ENCODE measurements around the gene E4F1. TPM values are rescaled to one million over a fixed set of nuclear protein-coding genes. Genes with fewer than 3 reads are reported as not detected.

E4F1 gene, protein sequence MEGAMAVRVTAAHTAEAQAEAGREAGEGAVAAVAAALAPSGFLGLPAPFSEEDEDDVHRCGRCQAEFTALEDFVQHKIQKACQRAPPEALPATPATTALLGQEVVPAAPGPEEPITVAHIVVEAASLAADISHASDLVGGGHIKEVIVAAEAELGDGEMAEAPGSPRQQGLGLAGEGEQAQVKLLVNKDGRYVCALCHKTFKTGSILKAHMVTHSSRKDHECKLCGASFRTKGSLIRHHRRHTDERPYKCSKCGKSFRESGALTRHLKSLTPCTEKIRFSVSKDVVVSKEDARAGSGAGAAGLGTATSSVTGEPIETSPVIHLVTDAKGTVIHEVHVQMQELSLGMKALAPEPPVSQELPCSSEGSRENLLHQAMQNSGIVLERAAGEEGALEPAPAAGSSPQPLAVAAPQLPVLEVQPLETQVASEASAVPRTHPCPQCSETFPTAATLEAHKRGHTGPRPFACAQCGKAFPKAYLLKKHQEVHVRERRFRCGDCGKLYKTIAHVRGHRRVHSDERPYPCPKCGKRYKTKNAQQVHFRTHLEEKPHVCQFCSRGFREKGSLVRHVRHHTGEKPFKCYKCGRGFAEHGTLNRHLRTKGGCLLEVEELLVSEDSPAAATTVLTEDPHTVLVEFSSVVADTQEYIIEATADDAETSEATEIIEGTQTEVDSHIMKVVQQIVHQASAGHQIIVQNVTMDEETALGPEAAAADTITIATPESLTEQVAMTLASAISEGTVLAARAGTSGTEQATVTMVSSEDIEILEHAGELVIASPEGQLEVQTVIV
- 26.2 and 33.9 TPM in 2 replicates for total RNA-seq (ENCODE audit: low replicate concordance)

DNA sequence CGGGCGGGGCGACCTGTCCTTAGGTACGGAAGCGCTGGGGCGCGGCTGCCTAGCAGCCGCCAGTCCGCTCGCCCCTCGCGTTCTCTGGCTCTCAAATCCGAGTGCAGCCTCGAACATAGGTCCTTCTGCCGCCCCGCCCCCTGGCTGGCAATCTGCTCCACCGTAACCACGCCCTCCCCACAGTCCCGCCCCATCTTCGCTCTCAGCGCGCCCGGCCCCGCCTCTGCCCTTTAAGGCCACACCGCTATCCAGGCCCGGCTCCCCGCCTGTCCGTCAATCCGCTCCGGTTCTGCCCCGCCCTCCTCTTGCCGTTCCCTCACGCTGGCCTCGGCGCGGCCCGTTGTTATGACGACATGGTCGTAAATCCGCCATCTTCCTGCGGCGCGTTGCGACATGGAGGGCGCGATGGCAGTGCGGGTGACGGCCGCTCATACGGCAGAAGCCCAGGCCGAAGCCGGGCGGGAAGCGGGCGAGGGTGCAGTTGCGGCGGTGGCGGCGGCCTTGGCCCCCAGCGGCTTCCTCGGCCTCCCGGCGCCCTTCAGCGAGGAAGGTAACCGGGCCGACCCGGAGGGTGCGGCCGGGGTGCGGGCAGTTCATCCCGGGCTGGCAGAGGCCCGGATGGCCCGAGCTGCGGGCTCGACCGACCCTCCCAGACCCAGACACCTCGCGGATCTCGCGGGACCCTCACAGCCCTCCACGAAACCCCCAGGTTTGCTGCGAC lies at the start of gene E4F1:
E4F1 (plus strand) TSS at position 371 of the 721 bp plus-strand sequence; CDS start at position 394, 23 bp downstream.

GRCh38 chr16:2196162-2196980 lies 27.0 kb upstream of the E4F1 start, which contains the start of gene CASKIN1:
Gene CASKIN1, minus strand, starts transcription at chr16:2196605. Its CDS starts 173 bp downstream, at chr16:2196432.

GRCh38 chr16:2205104-2205966 lies 18.1 kb upstream of the E4F1 start, which contains the start of gene MLST8:
Gene MLST8, plus strand, starts transcription at chr16:2205454. Its CDS starts 632 bp downstream, at chr16:2206086.

GRCh38 chr16:2210386-2211365 lies 12.7 kb upstream of the E4F1 start, which contains the start of gene BRICD5:
Gene BRICD5, minus strand, starts transcription at chr16:2210863. Its CDS starts 30 bp downstream, at chr16:2210833.

DNA sequence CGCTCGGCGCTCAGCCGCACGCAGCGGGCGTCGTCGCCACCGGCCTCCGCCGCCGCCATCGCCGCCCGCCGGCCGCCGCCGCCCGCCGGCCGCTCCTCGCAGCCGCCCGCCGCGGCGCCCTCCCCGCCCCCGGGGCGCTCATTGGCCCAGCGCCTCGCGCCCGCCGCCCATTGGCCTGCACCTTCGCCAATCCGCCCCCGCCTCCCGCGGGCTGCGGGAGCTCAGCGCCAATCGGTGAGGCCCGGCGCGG lies 8.7 kb upstream of the E4F1 start, which contains the start of gene PGP:
PGP (minus strand) TSS at position 122 of the 250 bp plus-strand sequence; CDS start at position 59, 63 bp downstream.

GRCh38 chr16:2236337-2237101 lies 13.1 kb downstream of the E4F1 start, which contains the start of gene DNASE1L2:
Gene DNASE1L2, plus strand, starts transcription at chr16:2236444. Its CDS starts 373 bp downstream, at chr16:2236817.

GRCh38 chr16:2251296-2252111 lies 28.1 kb downstream of the E4F1 start, which contains the start of gene ECI1:
Gene ECI1, minus strand, starts transcription at chr16:2251587. Its CDS starts 21 bp downstream, at chr16:2251566.

DNA sequence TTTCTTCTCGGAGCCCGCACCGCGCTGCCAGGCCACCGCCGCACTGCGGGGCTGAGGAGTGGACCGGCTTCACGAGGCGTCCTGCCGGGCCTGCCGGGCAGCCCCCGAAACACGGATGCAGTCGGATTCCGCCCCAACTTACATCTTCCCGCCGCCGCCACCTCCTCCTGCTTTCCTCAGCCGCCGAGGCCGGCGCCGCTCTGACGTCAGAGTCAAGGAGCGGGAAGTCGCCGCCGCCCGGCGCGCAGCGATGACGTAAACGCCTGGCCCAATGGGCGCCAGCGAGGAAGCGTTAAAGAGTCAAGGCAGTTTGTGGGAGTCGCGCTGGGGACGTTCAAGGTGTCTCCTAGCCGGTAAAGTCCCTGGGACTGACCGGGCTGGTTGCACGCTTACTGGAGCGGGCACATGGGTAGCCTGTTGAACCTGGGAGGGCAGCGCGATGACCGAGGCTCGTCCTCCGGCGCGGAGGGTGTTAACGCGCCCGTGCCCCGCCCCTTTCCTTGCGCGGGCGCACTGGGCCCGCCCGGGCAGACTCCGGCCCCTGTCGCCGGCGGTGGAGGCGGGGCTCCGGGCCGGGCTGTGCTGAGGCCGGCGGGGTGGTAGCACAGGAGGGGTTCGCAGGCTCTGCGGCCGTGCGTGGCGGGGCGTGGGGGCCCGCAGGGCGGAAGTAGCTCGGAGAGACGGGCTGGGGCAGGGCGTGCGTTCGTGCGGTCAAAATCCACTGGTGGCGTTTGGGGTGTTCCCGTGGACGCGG lies 44.7 kb downstream of the E4F1 start, which contains the start of gene RNPS1:
RNPS1 (minus strand) TSS at position 214 of the 754 bp plus-strand sequence. CDS start 3,483 bp downstream, outside the sequence.

Other genes with a start within 250 kb of the E4F1 start
- gene NOXO1, start 242.1 kb upstream of the E4F1 start, total RNA-seq (ENCODE audit: low replicate concordance): not detected in 2 replicates
- 6.4 and 11.7 TPM in 2 replicates for gene GFER, start 239.4 kb upstream of the E4F1 start, total RNA-seq (ENCODE audit: low replicate concordance)
- gene SYNGR3, start 233.6 kb upstream of the E4F1 start, total RNA-seq (ENCODE audit: low replicate concordance): 0.94 and 4.9 TPM in 2 replicates
- 9.9 and 12.0 TPM in 2 replicates for gene ZNF598, start 213.8 kb upstream of the E4F1 start, total RNA-seq (ENCODE audit: low replicate concordance)
- gene NPW, start 203.8 kb upstream of the E4F1 start, total RNA-seq (ENCODE audit: low replicate concordance): 0.23 and 0.60 TPM in 2 replicates
- 8.2 and 48.6 TPM in 2 replicates for gene NHERF2, start 196.7 kb upstream of the E4F1 start, total RNA-seq (ENCODE audit: low replicate concordance)
- gene NTHL1, start 175.8 kb upstream of the E4F1 start, total RNA-seq (ENCODE audit: low replicate concordance): 33.1 and 36.3 TPM in 2 replicates
- gene TSC2, start 175.6 kb upstream of the E4F1 start, total RNA-seq (ENCODE audit: low replicate concordance): 29.4 and 80.4 TPM in 2 replicates
- 63.7 and 174 TPM in 2 replicates for gene PKD1, start 87.7 kb upstream of the E4F1 start, total RNA-seq (ENCODE audit: low replicate concordance)
- gene RAB26, start 75.0 kb upstream of the E4F1 start, total RNA-seq (ENCODE audit: low replicate concordance): 1.3 and 1.5 TPM in 2 replicates
- gene TRAF7, start 67.8 kb upstream of the E4F1 start, total RNA-seq (ENCODE audit: low replicate concordance): 37.0 and 49.5 TPM in 2 replicates
- gene CASKIN1, start 27.0 kb upstream of the E4F1 start, total RNA-seq (ENCODE audit: low replicate concordance): 0.08 and 0.47 TPM in 2 replicates
- 16.5 and 19.7 TPM in 2 replicates for gene MLST8, start 18.1 kb upstream of the E4F1 start, total RNA-seq (ENCODE audit: low replicate concordance)
- 2.9 and 4.0 TPM in 2 replicates for gene BRICD5, start 12.7 kb upstream of the E4F1 start, total RNA-seq (ENCODE audit: low replicate concordance)
- gene PGP, start 8.8 kb upstream of the E4F1 start, total RNA-seq (ENCODE audit: low replicate concordance): 5.3 and 9.5 TPM in 2 replicates
- 0.38 and 1.1 TPM in 2 replicates for gene DNASE1L2, start 12.9 kb downstream of the E4F1 start, total RNA-seq (ENCODE audit: low replicate concordance)
- gene ECI1, start 28.0 kb downstream of the E4F1 start, total RNA-seq (ENCODE audit: low replicate concordance): 15.2 and 32.6 TPM in 2 replicates
- 19.3 and 47.3 TPM in 2 replicates for gene RNPS1, start 44.5 kb downstream of the E4F1 start, total RNA-seq (ENCODE audit: low replicate concordance)
- gene ABCA3, start 117.1 kb downstream of the E4F1 start, total RNA-seq (ENCODE audit: low replicate concordance): 1.2 and 1.7 TPM in 2 replicates
- gene CCNF, start 205.9 kb downstream of the E4F1 start, total RNA-seq (ENCODE audit: low replicate concordance): 3.9 and 9.0 TPM in 2 replicates
- gene TEDC2, start 236.5 kb downstream of the E4F1 start, total RNA-seq (ENCODE audit: low replicate concordance): under 0.01 and 2.9 TPM in 2 replicates
- 0.23 and 0.47 TPM in 2 replicates for gene NTN3, start 247.7 kb downstream of the E4F1 start, total RNA-seq (ENCODE audit: low replicate concordance)